ENCODE measurements around the gene ITGB1.
"Not testable (repeated sequence)": the region's sequence is repeated elsewhere in the genome, so short reads cannot be mapped to it uniquely, and the experiment has no call there.

Gene ITGB1

DNA sequence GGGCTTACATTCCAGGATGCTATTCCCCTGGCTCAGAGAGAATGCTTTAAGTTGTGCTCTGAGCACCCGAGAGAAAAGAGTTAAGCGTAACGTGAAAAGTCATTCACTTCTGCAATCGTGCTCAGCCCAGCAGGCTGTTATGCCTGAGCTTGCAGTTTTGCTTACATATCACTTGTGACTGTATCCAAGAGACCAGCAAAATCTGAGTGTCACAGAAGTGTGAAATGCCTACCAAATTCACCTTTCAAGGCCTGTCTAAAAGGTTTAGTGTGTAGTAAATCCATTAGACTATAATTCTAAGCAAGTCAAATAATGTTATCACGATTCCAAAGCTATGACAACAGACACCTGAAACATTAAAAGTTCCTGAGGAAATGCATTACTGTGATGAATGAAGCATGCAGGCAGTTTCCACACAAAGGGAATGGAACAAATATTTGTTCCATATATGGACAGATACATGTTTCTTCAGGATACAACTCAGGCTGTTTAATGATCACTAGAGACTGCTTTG, 20.1 kb downstream of the ITGB1 start:
- peak; percentile 71 to 83 (median 76) for DNase-seq

DNA sequence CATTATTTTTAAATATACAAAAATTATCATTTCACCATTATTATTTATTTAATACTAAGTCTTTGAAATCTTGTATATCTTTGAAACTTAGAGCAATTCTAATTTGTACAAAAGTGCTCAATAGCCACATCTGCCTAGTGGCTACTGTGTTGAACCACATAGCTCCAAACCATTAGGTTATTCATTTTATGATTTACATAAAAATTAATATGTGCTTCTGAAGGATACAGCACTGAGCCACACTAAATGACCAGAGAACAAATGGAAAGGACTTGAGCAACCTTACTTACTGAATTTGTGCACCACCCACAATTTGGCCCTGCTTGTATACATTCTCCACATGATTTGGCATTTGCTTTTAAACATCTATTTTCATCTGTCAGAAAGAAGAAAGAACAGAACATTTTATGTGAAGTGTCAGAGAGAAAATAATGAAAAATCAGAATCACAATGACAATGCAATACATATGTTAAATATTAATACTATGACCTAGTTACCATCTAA, 25.8 kb downstream of the ITGB1 start:
- DNase-seq, result no peak

DNA sequence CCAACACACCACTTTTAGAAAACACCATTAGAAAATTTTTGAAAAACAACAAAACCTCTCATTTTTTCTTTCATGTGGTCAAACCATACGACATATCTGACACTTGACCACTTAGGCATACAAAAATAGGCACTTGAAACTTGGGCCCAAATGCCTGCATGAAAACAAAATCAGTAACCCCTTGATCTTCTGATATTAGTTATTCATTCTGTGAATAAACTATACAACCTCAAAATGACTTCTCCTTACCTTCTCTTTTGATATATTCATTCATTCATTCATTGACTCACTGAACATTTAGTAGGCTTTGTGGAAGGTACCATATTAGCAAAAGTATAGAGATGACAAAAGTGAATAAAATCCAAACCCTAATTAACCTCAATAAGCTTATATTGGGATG, 26.4 kb downstream of the ITGB1 start:
- no peak for DNase-seq

- DNase-seq, result no peak
Observed at GRCh38 chr10:32930036-32930435, 28.0 kb downstream of the ITGB1 start.

DNA sequence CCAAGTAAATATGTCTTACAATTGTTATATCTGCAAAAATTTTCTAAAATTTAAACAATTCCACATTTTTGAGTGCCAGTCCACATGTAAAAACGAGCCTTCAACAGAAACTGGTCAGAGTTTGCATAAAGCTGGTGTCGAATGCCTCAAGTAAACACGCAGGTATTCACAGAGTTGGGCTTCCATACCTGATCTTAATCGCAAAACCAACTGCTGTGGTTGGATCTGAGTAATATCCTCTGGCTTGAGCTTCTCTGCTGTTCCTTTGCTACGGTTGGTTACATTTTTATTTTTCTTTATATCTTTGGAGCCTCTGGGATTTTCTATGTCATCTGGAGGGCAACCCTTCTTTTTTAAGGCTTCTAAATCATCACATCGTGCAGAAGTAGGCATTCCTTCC, 28.4 kb downstream of the ITGB1 start:
- DNase-seq, result no peak

GRCh38 chr10:32927750-32928149, 30.3 kb downstream of the ITGB1 start:
- DNase-seq, result no peak

GRCh38 chr10:32923849-32924248, 34.2 kb downstream of the ITGB1 start:
- no peak for DNase-seq

DNA sequence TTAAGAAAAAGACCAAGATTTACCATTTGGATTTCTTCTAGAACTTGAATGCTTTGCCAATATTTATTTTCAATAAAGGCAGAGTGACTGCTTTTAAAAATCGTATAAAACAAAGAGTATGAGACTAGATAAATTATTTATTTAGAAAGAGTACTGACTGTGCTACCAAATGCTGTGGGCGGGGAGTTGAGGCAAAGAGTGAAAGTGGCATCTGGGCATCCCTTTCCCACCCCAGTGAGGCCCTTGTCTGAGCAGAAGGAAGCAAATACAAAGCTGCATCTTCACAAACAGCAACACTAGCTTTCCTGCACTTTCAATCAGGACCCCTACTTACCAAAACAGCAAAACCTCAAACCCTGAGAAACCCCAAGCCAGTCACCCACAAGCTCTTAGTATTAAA, 34.9 kb downstream of the ITGB1 start:
- DNase-seq, result no peak

DNA sequence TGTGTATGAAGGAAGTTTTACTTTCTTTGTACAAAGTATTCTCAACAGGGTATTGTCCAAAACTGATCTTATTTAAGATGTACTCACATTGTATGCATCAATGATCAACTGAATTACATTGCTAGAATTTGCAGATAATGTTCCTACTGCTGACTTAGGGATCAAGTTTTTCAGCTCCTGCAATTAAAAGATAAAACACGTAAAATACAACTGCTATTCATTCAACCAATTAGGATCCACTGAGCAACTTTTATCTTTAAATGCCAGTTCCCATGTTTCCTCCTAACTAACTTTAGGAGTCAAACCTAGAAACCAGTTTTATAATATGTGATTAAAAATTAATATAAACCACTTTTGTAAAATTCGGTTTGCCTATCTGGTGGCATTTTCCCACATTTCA, 35.9 kb downstream of the ITGB1 start:
- no peak for DNase-seq

- DNase-seq, result not testable (repeated sequence)
Observed at GRCh38 chr10:32917817-32918216, 40.2 kb downstream of the ITGB1 start.

DNA sequence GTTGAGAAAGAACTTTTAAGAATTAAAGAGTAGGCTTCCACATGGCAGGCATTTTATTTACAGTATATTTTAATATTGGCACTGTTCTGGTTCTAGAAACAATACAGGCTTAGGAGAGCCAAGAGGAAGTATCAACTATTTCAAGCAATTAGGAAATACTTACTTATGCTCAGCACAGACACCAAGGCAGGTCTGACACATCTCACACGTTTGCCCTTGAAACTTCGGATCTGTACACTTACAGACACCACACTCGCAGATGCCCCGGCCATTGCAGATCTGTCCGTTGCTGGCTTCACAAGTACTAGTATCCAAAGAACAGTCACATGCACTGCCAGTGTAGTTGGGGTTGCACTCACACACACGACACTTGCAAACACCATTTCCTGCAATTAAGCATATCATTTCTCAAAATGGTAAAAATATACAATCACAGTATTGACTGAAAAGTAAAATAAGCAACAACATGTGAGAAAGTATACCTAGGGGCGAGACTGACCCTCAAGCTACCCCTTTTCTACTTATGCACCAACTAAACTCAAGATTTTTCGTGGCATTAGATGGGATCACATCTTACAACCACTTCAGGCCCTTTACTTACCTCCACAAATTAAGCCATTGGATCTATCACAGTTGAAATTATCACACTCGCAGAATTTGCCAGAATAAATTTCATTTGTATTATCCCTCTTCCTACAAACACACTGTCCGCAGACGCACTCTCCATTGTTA, 46.6 kb downstream of the ITGB1 start:
- peak in 2 of 4 experiments; percentile 16 to 39 for DNase-seq

GRCh38 chr10:32909970-32910369, 48.1 kb downstream of the ITGB1 start:
- DNase-seq, result not testable (repeated sequence)

DNA sequence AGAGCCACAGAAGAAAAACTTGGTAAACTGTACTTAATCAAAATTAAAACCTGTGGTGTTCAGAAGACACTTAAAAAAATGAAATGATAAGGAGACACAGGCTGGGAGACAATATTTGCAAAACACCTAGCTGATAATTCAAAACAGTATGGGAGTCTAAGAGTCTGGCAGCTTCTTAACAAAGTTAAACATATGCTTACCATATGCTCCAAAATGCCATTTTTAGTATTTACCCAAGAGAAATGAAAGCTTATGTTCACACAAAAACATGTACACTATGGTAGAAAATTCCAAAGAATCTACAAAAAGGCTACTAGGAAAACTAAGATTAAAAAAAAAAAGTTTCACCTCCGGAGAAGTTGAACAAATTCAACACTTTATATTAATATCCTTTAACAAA, 48.6 kb downstream of the ITGB1 start:
- no peak for DNase-seq

DNA sequence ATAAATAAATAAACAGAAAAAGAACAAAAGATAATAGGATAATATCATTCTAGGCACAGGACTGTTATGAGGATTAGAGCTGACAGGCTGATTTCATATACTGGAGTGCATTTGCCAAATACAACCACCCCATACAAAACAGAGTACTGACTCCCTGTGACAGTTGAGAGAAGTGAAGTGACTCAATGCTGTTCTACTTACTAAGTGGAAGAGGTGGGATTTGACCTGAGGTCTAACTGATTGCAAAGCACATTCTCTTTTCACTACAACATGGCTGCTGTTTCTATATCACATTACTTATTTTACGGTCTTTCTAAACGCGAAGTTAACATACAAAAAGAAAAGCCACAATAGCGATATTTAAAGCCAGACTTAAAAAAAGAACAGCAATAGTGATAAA, 51.4 kb downstream of the ITGB1 start:
- DNase-seq, result no peak

DNA sequence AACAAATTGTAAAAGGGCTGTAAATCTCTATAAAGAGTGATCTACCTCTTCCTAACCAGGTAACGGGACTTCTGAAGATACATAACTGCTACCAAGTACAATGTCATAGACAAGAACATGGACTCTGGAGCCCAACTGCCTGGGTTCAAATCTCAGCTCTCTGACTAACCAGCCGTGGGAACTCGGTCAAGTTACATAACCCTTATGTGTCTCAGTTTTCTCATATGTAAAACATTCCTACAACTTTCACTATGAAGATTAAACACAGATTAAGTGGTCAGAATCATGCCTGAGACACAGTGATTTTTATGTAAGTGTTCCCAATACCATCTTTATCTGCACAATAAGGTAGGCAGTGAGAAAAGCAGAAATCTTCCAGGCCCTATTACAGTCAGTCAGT, 52.6 kb downstream of the ITGB1 start:
- no peak for DNase-seq

- no peak for DNase-seq
Observed at GRCh38 chr10:32901815-32902214, 56.2 kb downstream of the ITGB1 start.

- DNase-seq, result not testable (repeated sequence)
Observed at GRCh38 chr10:32895200-32895968, 62.6 kb downstream of the ITGB1 start.

- DNase-seq, result no peak
Observed at GRCh38 chr10:32893916-32894664, 63.9 kb downstream of the ITGB1 start.

GRCh38 chr10:32893434-32893833, 64.6 kb downstream of the ITGB1 start:
- DNase-seq, result peak in 3 of 4 experiments; percentile 11 to 30 (median 11)

GRCh38 chr10:32891261-32891660, 66.8 kb downstream of the ITGB1 start:
- DNase-seq, result no peak

DNA sequence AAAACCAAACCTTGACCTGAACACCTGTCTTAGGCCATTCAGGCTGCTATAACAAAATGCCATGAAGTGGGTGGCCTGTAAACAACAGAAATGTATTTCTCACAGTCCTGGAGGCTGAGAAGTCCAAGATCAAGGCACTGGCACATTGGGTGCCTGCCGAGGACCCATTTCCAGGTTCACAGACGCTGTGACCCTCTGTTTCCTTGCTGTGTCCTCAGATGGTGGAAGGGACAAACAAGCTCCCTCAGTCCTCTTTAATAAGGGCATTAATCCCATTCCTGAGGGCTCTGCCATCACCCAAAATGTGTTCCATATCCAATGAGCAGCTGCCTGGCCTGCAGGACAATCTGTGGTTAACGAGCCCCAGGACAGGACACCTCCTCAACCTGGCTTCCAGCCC, 67.6 kb downstream of the ITGB1 start:
- DNase-seq, result no peak

DNA sequence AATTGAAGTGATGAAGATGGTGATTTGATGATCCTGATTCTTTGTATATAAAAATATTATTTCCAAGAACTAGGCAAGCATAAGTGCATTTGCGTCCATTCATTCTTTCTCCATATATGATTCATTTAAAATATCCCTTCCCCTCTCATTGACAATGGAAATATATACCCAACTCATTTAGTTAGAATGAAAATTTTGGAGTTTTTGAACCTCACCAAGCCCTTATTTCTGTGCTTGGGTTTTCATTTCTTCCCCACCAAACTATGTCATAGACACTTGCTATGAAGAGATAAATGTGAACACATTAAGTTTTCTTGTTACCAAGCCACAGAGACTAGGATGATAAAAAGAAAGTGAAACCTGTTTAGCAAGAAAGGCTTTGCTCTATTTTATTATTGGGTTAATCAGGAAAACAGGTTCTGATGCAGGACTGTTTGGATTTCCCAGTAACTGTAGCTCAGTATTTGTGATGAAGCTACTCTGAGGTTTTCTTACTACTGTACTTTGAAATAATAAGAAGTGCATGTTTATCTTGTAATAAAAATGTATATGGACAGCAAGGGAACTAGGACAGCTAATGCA, 68.3 kb downstream of the ITGB1 start:
- no peak for DNase-seq

All from suppressor macrophage (primary cell).